HG03097 (cell line): Measurements from ENCODE around the gene TWIST2.

Experiments used
- ATAC-seq: cut with Tn5 transposase; IDR thresholded peaks from one replicate; pipeline ENCODE4 v1.9.1; 2021; ENCODE audit not compliant: unreplicated experiment, low FRiP score

The TWIST2 gene

DNA sequence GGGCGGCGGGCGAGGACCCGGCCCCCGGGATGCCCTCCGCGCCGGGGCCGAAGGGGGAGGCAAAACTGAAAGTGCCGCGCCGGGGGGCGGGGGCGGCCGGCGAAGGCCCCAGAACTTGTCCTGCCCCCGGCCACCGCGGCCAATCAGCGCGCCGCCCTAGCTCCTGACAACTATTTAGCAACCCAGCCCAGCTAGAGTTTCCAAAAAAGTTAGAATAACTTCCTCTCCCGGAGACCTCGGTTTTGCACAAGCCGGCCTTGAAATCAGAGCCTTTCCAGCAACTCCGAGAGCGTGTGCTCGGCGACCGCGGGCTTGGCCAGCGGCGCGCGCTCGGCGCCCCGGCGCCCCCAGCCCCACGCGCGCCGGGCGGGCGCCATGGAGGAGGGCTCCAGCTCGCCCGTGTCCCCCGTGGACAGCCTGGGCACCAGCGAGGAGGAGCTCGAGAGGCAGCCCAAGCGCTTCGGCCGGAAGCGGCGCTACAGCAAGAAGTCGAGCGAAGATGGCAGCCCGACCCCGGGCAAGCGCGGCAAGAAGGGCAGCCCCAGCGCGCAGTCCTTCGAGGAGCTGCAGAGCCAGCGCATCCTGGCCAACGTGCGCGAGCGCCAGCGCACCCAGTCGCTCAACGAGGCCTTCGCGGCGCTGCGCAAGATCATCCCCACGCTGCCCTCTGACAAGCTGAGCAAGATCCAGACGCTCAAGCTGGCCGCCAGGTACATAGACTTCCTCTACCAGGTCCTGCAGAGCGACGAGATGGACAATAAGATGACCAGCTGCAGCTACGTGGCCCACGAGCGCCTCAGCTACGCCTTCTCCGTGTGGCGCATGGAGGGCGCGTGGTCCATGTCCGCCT, at the start of gene TWIST2:
Gene TWIST2 (plus strand): TSS at position 245 of the 850 bp plus-strand sequence. CDS start 131 bp downstream, at position 376.
- ATAC-seq = no peak

DNA sequence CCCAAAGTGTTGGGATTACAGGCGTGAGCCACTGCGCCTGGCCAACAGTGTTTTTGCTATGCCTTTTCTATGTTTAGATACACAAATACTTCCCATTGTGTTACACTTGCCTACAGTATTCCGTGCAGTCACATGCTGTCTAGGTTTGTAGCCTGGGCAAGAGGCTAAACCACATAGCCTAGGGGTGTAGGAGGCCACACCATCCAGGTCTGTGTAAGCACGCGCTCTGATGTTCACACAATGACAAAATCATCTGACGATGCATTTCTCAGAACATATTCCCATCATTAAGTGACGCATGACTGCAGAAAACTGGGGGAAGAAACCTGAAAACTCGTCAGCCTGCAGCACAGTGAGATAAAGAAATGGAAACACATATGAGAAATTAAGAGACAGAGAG, 46.1 kb upstream of the TWIST2 start:
- no peak for ATAC-seq

DNA sequence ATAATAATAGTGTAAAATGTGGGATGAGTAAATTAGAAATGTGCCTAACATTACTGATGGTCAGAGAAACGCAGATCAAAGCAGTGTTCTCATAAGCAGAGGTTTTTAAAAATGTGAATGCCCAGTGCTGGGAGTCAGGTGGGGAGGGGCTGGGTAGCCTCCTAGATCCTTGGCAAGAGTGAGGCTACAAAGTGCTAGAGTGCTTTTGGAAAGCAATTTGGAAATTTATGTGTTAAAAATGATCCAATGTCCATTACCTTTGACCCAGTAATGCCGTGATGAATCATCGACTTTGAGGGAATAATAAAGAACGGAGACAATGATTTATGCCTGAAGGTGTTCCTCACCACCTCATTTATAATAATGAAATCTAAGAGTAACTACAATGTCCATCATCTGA, 44.9 kb upstream of the TWIST2 start:
- ATAC-seq = no peak

DNA sequence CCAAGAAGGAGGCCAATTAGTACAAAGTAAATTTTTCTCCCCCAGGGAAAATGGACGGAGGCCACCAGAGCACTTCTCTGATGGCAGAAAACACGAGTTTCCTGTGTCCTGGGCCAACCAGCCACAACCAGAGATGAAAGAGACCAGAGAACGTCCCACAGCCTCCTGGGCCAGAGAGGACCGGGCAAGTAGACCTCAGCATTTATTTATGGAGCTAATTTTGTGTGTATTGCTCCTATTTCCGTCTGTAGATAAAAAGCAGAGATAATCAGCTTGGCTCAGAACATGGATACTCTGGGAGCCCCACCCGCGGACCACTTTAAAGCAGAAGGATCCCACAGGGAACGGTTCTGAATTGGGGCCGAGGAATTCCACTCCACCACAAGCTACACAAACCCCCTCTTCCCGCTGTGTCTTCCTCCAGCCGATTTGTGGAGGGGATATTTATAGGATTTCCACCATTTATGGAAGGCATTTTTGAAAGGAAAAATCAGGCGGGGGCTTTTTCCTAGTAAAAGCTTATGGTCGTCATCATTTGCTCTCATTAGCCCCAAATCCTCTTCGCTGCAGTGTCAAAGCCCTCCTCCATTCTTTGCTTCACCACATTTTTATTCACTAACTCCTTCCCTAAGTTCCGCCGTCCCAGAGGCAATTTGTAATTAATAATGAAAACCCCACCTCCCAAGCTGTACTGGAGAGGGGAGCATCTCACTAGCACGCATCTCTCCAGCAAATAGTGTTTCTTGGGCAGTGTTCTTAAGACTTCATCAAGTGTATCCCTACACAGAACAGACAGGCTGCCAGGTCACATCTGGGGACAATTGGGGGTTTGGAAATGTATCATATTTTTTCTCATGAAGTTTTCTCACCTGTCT, 43.7 kb upstream of the TWIST2 start:
- ATAC-seq = no peak

DNA sequence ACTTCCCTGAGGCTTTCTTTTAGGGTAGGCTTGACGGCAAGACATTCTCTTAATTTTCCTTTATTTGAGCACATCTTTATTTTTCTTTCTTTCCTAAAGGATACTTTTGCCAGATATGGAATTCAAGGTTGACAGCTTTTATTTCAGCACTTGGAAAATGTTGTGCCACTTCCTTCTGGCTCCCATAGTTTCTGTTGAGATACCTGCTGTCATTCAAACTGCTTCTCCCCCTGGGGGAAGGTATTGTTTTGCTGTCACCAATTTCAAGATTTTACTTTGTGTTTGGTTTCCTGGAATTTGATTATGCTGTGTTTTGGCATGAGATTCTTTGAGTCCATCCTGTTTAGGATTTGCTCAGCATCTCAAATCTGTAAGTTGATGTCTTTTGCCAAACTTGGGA, 39.1 kb upstream of the TWIST2 start:
- ATAC-seq = no peak

DNA sequence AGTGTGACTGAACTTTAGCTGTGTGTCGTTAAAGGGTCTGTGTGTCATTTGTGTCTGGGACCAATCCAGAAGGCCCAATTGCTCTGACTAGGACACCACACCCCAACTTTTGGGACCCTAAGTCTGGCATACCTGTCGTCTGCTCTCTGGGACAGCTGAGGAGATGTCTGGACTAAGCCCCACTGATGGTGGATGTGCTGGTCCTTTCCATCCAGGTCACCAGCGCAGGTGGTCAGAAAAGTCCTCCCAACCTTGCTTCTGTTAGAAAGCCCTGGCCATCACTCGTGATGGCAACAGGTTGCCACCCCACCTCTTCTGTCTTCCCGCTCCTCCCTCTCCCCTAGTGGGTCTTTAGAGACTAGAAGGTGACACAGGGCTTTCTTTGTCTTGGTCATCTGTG, 37.6 kb upstream of the TWIST2 start:
- ATAC-seq = no peak

DNA sequence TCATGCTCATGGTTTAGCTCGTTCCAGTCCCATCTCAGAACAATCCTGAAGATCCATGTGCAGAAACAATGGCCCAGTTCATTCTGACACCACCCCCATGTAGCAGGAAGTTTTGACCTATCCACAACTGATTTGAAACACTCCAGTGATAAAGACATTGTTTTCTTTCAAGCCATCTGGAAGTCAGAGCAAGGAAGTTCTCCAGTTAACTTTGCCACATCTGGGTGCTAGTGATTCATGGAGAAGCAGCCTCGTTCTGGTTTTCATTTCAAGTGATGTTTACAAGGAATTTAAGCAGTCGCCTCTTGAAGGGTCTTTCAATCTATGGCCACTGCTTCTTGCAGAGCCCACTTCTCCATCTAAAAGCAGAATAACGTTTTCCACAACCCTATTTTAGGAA, 36.6 kb upstream of the TWIST2 start:
- ATAC-seq = no peak

DNA sequence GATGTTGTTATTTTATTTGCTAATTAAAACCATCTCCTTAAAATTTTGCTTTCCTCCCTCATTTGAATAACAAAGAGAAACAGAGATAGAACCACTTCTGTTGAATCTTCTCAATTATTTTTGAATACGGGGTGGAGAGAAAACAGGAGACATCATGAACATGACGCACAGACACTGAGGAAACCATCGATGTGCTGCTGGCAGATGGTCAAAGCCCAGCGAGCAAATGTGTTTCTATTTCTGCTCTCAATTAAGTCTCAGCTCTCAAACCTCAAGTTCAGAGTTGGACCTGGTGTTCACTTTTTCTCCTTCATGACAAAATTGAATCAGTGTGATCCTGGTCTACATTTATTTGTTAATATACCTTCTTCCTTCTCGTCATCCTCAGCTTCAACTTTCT, 36.1 kb upstream of the TWIST2 start:
- ATAC-seq = no peak

DNA sequence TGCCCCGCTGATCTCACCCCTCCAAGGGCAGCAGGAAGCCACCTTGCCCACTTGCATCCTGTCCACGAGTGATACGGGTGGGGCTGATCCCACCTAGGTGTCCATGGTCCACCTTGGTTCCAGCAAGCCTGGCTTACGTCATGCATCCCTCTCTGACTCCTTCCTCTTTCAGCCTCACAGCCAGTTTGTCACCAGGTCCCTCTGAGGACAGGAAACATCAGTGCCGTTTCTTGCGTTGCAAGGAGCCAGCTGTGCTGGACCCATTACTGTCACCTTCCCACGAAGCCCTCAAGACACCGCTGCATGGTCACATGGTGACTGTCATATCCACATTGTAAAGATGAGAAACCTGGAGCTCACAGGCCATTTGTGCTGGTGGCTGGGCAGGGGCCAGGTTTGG, 34.8 kb upstream of the TWIST2 start:
- ATAC-seq = no peak

DNA sequence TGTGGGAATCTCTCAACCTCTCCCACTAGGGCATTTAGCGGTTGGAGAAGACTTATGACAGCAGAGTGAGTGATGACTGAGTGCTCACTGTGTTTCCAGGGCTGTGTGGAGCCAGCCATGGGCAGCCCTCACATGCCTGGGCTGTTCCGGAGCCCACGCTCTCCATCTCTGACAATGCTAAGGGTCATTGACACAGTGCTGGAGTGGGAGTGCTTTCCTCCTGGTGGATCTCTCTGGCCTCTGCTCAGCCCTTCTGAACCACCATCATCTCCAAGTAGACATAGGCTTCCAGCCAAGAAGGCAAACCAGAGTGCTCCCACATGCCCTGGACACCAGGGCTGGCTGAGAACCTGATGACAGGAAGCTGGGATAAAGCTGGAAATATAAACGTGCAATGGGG, 33.1 kb upstream of the TWIST2 start:
- ATAC-seq = no peak

DNA sequence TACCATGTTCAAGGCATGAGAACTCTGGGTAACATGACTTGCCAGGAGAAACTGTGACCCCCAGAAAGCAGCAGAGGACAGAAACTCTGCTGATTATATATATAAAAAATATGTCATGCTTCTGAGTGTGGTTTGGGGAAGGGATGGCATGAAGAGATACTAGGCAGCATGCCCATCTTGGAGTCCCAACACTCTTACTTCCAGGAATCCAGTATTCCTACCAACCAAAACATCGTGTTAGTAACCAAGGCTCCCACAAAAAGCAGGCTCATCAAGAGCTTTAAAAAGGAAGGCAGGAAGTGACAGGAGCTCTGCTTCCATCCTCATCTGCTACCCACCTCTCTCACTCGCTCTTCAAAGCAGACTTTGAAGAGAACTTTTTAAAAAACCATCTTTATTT, 31.6 kb upstream of the TWIST2 start:
- no peak for ATAC-seq

DNA sequence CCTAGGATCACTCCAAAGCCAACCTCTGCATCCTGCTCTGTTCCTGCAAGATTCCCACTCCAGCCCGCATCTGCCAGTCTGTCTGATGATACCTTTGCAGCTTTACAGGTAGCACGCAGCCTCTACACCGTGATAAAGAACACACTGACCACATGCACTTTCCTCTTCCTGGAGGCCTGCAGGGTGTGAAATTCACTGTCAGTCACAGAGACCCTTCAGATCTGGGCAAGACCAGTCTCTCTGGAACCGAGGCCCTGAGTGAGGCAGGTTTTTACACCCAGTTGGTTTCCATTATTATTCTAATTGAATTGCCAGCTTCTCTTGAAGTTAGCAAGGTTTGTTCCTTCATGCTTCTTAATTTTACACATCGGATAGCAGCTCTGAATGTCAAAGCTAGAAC, 30.5 kb upstream of the TWIST2 start:
- ATAC-seq = no peak

DNA sequence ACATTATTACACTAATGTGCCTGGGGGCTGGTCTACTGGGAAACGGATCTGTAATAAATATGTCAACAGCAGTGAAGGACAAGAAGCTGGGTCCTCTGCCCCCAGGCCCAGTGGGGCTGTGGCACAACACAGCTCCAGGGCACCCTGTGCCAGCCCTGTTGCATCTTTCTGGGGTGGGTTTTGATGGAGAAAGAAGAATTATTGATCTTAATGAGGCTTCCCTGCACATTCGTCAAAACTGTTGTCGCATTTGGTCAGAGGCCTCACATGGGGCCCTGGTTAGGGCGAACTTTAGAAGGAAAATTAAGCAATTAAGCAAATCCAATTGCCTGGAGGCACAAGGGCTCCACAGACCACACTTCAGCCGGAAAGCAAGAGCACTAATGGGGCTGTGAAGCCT, 30.0 kb upstream of the TWIST2 start:
- no peak for ATAC-seq

DNA sequence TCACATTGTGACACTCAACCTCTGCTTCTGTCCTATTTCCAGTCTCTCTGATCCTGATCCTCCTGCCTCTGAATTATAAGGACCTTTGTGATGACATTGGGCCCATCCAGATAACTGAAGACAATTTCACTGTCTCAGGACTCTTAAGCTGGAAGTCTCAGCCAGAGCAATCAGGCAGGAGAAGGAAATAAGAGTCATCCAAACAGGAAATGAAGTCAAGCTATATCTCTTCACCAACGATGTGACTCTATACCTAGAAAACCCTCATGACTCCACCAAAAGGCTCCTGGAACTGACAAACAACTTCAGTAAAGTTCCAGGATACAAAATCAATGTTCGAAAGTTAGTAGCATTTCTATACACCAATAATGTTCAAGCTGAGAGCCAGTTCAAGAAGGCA, 29.3 kb upstream of the TWIST2 start:
- ATAC-seq = no peak

DNA sequence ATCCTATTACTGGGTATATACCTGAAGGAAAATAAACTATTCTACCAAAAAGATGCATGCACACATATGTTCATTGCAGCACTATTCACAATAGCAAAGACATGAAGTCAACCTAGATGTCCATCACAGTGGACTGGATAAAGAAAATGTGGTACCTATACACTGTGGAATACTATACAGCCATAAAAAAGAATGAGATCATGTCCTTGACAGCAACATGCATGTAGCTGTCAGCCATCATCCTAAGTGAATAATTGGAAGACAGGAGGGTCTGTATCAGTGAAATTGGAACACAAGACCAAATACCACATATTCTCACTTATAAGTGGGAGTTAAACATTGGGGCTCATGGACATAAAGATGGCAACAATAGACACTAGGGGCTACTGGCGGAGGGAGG, 27.7 kb upstream of the TWIST2 start:
- ATAC-seq = no peak

DNA sequence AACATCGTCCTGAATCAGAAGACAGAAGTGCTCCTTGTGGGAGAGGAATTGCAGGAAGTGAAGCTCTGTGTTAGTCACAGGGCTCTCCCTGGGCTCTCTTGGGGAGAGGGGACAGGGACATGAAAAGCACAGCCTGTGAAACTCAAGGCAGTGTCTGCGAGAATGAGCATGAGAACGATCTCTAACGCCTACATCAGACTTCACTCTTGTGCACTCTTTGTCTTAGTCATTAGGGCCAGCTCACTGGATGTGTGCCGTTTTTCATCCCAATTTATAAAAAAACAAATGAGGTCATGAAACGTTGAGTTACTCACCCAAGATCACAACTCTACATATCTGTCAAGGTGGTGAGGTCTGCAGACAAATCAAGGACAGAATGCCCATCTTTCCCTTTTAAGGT, 27.0 kb upstream of the TWIST2 start:
- no peak for ATAC-seq

DNA sequence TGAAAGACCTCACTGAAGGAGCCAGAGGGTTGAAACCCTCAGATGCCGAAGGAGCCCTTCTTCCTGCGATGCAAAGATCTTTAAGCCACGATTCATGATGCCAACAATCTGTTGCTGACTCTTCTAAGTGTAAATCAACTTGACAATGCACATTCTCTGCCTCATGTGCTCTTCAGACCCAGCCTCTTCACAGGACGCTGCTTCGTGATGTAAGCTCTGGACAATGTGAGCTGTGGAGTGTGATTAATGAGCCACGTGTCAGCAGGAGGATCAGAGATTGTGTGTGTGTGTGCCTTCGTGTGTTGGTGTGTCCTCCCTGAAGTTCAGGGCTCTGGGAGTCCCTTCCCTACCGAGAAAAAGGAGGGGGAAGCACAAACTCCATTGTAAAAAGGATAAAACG, 26.5 kb upstream of the TWIST2 start:
- ATAC-seq = no peak

DNA sequence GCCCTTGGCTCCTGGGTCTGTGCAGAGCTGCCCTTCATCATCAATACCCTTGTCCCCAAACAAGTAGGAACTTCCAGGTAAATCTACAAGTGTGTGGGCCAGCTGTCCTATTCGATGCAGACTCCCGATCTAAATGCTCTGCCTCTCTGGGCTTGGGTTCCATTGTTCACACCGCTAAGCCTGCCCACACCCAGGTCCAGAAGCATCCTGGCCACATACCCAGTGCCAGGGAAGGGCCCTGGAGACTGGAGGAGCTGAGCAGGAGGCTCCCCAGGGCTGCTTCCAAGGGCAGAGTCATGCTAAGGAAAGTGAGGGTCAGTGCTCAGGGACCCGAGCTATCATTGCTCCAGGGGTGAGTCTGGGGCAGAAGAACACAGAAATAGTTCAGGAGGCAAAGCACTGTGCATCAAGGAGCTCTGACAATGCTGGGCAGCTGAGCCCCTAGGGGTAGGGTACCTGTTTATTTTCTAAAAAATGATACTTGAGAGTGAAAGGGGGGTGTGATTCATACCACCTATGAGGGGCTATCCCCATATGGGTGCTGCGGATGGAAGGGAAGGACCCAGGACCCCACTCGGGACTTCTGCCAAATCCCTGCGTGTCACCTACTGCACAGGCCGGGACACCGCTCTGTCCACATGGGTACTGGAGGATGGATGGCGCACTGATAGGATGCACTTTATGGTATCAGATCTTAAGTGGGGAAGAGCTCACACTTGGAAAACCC, 25.8 kb upstream of the TWIST2 start:
- ATAC-seq = no peak

DNA sequence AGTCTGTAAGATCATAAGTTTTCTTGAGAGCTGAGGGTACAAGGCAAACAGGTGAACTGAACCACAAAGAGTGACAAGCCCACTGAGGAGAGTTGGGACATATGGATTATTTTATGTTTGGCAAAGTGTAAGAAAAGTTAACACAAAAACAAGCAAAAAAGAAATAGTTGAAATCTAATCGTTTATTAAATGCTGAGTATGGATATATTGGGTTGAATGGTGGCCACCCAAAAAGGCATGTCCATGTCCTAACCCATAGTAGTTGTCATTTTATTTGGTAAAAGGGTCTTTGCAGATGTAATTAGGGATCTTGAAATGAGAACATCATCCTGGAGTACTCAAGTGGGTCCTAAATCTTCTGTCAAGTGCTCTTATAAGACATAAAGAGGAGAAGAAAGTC, 24.9 kb upstream of the TWIST2 start:
- ATAC-seq = no peak

DNA sequence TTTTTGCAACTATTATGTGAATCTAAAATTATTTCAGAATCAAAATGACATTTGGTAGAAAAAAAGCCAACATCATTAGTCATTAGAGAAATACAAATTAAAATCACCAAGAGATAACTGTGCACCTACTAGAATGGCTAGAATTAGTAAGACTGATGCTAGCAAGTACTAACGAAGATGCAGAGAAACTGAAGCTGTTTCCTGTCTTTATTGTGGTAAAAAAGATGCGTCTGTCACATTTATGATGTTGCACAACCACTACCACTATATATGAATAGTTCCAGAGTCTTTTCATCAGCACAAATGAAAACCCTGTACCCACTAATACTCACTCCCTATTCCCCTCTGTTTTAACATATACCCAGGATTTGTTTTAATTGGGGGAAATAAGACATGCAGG, 16.7 kb upstream of the TWIST2 start:
- no peak for ATAC-seq

DNA sequence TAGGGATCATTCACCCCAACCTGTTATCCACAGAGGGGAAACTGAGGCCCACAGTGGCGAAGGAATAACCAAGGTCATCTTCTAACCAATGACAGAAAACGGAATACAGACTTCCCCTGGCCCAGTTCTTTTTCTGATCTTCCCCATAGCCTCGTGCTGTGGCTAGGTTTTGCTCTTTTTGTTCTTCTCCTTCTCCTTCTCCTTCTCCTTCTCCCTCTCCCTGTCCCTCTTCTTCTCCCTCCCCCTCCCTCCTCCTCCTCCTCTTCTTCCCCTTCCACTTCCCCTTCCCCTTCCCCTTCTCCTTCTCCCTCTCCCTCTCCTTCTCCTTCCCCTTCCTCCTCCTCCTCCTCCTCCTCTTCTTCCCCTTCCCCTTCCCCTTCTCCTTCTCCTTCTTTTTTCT, 12.9 kb upstream of the TWIST2 start:
- ATAC-seq = no peak
